Activated T-cell treated with anti-CD3 and anti-CD28 coated beads, Interleukin-2, amount 50 U/mL, for 4 hours (primary cell): ENCODE measurements around the gene MRPL46. TPM values are rescaled to one million over a fixed set of nuclear protein-coding genes. Genes with fewer than 3 reads are reported as not detected.
"Not testable (repeated sequence)": the region's sequence is repeated elsewhere in the genome, so short reads cannot be mapped to it uniquely, and the experiment has no call there.

Experiments used
- ATAC-seq, 2 donors: fragments of 200-7000 bp; cut with Tn5 transposase; one replicate each; pipeline ENCODE4 v1.10.0; 2021
- DNase-seq: peaks from one replicate; pipeline ENCODE4 v3.0.0-alpha.2; 2020
- H3K27me3 Mint-ChIP-seq: one replicate; pipeline ENCODE4 v1.8.0; 2021; ENCODE audit warnings: low read depth, mixed read lengths
- H3K36me3 Mint-ChIP-seq: one replicate; pipeline ENCODE4 v1.8.0; 2022; ENCODE audit warnings: mixed read lengths; ENCODE audit not compliant: insufficient read depth
- H3K4me1 Mint-ChIP-seq: one replicate; pipeline ENCODE4 v1.8.0; 2021; ENCODE audit warnings: low read depth, mixed read lengths
- H3K4me3 Mint-ChIP-seq: one replicate; pipeline ENCODE4 v1.8.0; 2021; ENCODE audit warnings: mild to moderate bottlenecking, moderate library complexity, mixed read lengths
- H3K9me3 Mint-ChIP-seq: one replicate; pipeline ENCODE4 v1.8.0; 2021; ENCODE audit warnings: mixed read lengths
- total RNA-seq, 3 donors: library from RNA; stranded (reverse); gene quantifications; one replicate each; pipeline ENCODE4 v1.2.1, GENCODE V29; 2021

Gene MRPL46
- total RNA-seq, 3 donors from 2014 or later, result 50.0 to 56.3 (median 51.4) TPM

- peaks cover 31% of the 10 kb centered on the region for H3K4me1 Mint-ChIP-seq
- ATAC-seq, DNase-seq, H3K9me3 Mint-ChIP-seq, H3K27me3 Mint-ChIP-seq: not testable (repeated sequence)
- H3K4me3 Mint-ChIP-seq, result peak overlapping the region; percentile 92
- H3K36me3 Mint-ChIP-seq, result peaks cover 19% of the 10 kb centered on the region
Measured at GRCh38 chr15:88468721-88469120, 1.5 kb upstream of the MRPL46 start.

DNA sequence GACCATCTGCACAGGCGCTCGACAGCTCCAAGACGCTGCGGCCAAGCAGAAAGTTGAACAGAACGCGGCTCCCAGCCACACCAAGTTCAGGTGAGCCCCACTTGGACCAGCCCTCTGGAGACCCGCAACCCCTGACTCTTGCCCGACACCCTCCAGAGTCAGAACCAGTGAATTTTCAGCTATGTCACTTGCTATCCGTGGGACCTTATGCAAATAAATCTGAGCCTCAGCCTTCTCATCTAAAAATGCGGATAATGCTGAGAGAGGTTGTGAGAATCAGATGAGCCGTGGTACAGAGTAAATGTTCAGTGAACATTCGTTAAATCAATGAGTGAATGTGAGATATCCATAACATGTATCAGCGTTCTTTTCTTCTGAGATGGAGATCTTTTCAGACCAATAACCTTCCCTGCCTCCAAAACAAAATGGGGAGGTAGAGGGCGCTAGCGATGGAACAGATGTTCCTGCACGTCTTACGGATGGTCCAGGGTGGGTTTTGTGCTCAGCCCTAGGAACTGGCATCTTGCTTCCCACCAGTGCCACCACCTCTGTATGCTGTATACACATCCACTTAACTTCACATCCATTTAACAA is 844 bp upstream of the MRPL46 start:
- DNase-seq (no peak), ATAC-seq (peak in 1 of 2 donors; percentile 5)
- Mint-ChIP-seq H3K27me3 (no peaks in the 10 kb centered on the region), H3K4me3 (peak overlapping the region; percentile 92), H3K36me3 (peaks cover 23% of the 10 kb centered on the region), H3K9me3 (no peaks in the 10 kb centered on the region), H3K4me1 (peaks cover 31% of the 10 kb centered on the region)

- DNase-seq (no peak), ATAC-seq (peak; percentile 17 to 35)
- Mint-ChIP-seq H3K27me3 (no peaks in the 10 kb centered on the region), H3K36me3 (peaks cover 23% of the 10 kb centered on the region), H3K9me3 (no peaks in the 10 kb centered on the region), H3K4me3 (peak overlapping the region; percentile 92), H3K4me1 (peaks cover 26% of the 10 kb centered on the region)
Measured at GRCh38 chr15:88465633-88466224, 1.5 kb downstream of the MRPL46 start.

DNA sequence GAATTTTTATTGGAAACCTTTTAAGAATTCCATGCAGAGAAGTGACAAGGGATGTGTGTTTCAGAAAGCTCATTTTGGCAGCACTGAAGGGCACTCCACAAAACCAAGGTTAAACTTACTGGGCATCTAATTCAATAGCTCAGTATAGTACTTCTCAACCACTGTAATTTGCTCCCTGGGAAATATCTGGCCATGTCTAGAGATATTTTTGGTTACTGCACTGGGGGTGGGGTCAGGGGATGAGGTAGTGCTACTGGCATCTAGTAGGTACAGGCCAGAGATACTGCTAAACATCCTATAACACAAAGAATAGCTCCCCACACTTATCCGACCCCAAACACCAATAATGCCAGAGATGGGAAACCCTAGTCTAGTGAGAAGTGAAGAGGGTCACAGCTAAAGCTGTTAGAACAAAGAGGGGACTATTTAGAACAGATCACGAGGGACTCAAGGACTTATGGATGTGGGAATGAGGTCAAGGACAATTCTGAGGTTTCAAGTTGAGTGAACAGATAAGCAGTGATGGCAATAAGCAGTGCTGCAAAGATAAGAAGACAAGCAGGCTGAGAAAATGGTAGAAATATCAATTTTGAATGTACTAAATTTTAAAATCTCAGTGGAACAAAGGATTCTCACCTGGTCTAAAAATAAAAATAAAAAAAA is 3.2 kb downstream of the MRPL46 start:
- Mint-ChIP-seq H3K4me1 (peaks cover 26% of the 10 kb centered on the region), H3K27me3 (no peaks in the 10 kb centered on the region), H3K4me3 (no peak overlapping the region), H3K9me3 (no peaks in the 10 kb centered on the region), H3K36me3 (peaks cover 30% of the 10 kb centered on the region)
- ATAC-seq, result no peak
- no peak for DNase-seq

DNA sequence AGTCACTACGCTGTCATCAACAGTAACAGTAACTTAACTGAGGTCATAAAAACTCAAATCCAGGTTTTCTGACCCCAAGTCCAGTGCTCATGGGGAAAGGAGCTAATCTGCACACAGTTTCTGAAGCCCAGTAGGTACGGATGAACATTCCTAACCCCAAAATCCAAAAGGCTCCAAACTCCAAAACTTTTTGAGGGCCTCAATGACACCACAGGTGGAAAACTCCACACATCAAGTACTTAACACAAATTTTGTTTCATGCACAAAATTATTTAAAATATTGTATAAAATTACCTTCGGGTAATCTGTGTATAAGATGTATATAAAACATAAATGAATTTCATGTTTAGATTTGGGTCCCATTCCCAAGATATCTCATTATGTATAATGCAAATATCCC is 10.5 kb downstream of the MRPL46 start:
- no peak for ATAC-seq

GRCh38 chr15:88454867-88455810 is 12.0 kb downstream of the MRPL46 start:
- Mint-ChIP-seq H3K27me3 (peaks cover under 1% of the 10 kb centered on the region), H3K4me1 (peaks cover 4% of the 10 kb centered on the region), H3K36me3 (peaks cover 8% of the 10 kb centered on the region), H3K9me3 (no peaks in the 10 kb centered on the region), H3K4me3 (no peak overlapping the region)
- peak; percentile 30 for DNase-seq
- ATAC-seq, result peak; percentile 86 to 87

More for the DNA sequence above, 10.5 kb downstream of the MRPL46 start:
- Mint-ChIP-seq H3K27me3 (no peaks in the 10 kb centered on the region), H3K36me3 (peaks cover 16% of the 10 kb centered on the region), H3K4me1 (peaks cover 3% of the 10 kb centered on the region), H3K4me3 (no peak overlapping the region), H3K9me3 (no peaks in the 10 kb centered on the region)
- no peak for DNase-seq

- Mint-ChIP-seq H3K4me3 (no peak overlapping the region), H3K36me3 (peaks cover 6% of the 10 kb centered on the region), H3K27me3 (peaks cover 5% of the 10 kb centered on the region), H3K4me1 (peaks cover 7% of the 10 kb centered on the region), H3K9me3 (no peaks in the 10 kb centered on the region)
- DNase-seq (no peak), ATAC-seq (no peak)
Measured at GRCh38 chr15:88454236-88454635, 13.0 kb downstream of the MRPL46 start.

DNA sequence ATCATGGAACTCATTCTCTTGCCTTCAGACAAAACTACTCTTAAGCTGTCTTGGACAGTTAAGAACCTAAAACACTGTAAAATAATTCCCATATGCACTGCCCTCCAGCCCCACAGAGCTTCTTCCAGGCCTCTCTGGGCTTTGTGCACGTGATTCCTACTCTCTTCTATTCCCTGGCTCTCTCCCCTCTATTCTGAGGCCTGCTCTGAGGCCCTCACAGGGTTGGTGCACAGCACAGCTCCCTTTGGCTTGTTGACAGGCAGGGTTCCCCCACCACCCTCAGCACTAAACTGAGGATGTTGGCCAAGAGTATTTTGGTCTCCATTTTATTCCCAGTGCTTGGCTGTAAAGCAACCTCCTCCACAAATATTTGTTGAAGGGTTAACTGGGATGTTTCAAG is 13.5 kb downstream of the MRPL46 start:
- Mint-ChIP-seq H3K36me3 (peaks cover 6% of the 10 kb centered on the region), H3K9me3 (no peaks in the 10 kb centered on the region), H3K4me3 (no peak overlapping the region), H3K27me3 (peaks cover 5% of the 10 kb centered on the region), H3K4me1 (peaks cover 7% of the 10 kb centered on the region)
- DNase-seq, result no peak
- no peak for ATAC-seq

- H3K4me1 Mint-ChIP-seq, result peaks cover 5% of the 10 kb centered on the region
- no peak overlapping the region for H3K4me3 Mint-ChIP-seq
- peak; percentile 63 to 68 for ATAC-seq
- H3K9me3 Mint-ChIP-seq, result no peaks in the 10 kb centered on the region
- peaks cover 8% of the 10 kb centered on the region for H3K27me3 Mint-ChIP-seq
- H3K36me3 Mint-ChIP-seq, result no peaks in the 10 kb centered on the region
- DNase-seq, result peak; percentile 50
Measured at GRCh38 chr15:88450125-88450798, 16.9 kb downstream of the MRPL46 start.

DNA sequence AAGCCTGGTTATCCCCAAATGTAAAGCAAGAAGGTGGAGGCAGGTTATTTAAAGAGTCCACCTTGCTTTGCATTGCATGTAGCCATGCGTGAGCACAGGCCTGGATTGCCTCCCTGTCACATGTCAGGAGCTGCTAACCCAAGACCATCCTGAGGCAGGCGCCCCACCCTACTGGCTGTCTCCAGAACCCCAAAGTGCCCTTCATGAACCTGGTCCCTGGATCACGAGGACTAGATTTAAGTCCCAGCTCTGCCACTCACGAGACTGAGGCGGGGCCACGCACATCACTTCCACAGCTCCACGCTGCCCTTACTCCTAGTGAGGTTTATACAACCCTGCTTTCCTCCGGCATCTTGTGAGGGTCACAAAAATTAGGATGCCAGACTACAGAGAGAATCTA is 17.6 kb downstream of the MRPL46 start:
- Mint-ChIP-seq H3K36me3 (no peaks in the 10 kb centered on the region), H3K4me3 (no peak overlapping the region), H3K4me1 (peaks cover 4% of the 10 kb centered on the region), H3K9me3 (no peaks in the 10 kb centered on the region), H3K27me3 (peaks cover 8% of the 10 kb centered on the region)
- ATAC-seq (no peak), DNase-seq (no peak)

DNA sequence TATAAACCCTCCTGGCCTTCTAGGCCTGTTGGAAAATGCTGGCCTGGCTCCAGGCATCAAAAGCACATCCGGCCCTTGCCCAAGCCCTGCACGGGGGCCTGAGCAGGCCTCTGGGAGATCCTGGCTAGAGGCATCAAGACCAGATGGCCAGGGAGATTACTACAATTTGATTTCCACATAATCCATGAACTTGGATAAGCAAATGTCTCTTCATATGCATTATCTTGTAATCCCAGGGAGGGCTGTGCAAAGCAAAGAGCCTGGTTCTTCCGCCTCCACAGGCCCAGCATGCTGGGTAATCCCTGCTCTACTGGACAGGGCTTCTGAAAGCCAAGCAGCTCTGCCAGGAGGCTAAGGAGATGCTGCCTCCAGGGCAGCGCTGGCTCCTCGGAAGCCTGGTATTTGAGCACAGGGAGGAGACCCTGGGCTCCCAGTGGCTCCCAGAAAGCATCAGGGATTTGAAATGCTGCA is 18.2 kb downstream of the MRPL46 start:
- Mint-ChIP-seq H3K9me3 (peaks cover 2% of the 10 kb centered on the region), H3K27me3 (peaks cover 9% of the 10 kb centered on the region)
- no peak for ATAC-seq

GRCh38 chr15:88447741-88448140 is 19.4 kb downstream of the MRPL46 start:
- DNase-seq (no peak), ATAC-seq (no peak)
- Mint-ChIP-seq H3K4me3 (no peak overlapping the region), H3K9me3 (peaks cover 12% of the 10 kb centered on the region), H3K27me3 (peaks cover 18% of the 10 kb centered on the region), H3K36me3 (no peaks in the 10 kb centered on the region), H3K4me1 (peaks cover 4% of the 10 kb centered on the region)

More for the DNA sequence above, 18.2 kb downstream of the MRPL46 start:
- no peaks in the 10 kb centered on the region for H3K36me3 Mint-ChIP-seq
- peaks cover 4% of the 10 kb centered on the region for H3K4me1 Mint-ChIP-seq
- no peak overlapping the region for H3K4me3 Mint-ChIP-seq
- DNase-seq, result no peak

DNA sequence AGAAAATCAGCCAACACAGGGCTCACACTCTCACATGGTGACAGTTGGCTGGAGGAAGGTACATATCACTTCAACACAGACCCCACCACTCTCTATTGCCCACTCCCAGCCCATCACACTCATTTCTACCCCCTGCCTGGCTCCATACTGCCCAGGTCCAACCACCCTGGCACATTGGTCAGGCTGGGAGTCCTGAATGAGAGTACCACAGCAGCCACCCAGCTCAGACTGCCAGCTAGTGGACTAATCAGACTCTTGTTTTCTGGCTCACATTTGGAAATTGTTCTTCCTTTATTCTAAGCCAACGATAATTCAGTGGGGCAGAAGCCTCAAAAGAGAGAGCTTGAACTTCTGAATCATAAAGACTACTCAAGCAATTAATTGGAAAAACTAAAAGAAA is 20.0 kb downstream of the MRPL46 start:
- Mint-ChIP-seq H3K27me3 (peaks cover 21% of the 10 kb centered on the region), H3K4me3 (no peak overlapping the region), H3K4me1 (peaks cover 4% of the 10 kb centered on the region), H3K36me3 (no peaks in the 10 kb centered on the region), H3K9me3 (peaks cover 12% of the 10 kb centered on the region)
- DNase-seq, result no peak
- ATAC-seq, result no peak
